GM21576 (cell line): Measurements from ENCODE around the gene ATP8B2.
"Not testable (repeated sequence)": the region's sequence is repeated elsewhere in the genome, so short reads cannot be mapped to it uniquely, and the experiment has no call there.

ENCODE experiments used
- ATAC-seq: cut with Tn5 transposase; IDR thresholded peaks from one replicate; pipeline ENCODE4 v1.9.1; 2021; ENCODE audit warnings: mild to moderate bottlenecking, moderate library complexity; ENCODE audit not compliant: unreplicated experiment

ATP8B2 gene, protein sequence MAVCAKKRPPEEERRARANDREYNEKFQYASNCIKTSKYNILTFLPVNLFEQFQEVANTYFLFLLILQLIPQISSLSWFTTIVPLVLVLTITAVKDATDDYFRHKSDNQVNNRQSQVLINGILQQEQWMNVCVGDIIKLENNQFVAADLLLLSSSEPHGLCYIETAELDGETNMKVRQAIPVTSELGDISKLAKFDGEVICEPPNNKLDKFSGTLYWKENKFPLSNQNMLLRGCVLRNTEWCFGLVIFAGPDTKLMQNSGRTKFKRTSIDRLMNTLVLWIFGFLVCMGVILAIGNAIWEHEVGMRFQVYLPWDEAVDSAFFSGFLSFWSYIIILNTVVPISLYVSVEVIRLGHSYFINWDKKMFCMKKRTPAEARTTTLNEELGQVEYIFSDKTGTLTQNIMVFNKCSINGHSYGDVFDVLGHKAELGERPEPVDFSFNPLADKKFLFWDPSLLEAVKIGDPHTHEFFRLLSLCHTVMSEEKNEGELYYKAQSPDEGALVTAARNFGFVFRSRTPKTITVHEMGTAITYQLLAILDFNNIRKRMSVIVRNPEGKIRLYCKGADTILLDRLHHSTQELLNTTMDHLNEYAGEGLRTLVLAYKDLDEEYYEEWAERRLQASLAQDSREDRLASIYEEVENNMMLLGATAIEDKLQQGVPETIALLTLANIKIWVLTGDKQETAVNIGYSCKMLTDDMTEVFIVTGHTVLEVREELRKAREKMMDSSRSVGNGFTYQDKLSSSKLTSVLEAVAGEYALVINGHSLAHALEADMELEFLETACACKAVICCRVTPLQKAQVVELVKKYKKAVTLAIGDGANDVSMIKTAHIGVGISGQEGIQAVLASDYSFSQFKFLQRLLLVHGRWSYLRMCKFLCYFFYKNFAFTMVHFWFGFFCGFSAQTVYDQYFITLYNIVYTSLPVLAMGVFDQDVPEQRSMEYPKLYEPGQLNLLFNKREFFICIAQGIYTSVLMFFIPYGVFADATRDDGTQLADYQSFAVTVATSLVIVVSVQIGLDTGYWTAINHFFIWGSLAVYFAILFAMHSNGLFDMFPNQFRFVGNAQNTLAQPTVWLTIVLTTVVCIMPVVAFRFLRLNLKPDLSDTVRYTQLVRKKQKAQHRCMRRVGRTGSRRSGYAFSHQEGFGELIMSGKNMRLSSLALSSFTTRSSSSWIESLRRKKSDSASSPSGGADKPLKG

DNA sequence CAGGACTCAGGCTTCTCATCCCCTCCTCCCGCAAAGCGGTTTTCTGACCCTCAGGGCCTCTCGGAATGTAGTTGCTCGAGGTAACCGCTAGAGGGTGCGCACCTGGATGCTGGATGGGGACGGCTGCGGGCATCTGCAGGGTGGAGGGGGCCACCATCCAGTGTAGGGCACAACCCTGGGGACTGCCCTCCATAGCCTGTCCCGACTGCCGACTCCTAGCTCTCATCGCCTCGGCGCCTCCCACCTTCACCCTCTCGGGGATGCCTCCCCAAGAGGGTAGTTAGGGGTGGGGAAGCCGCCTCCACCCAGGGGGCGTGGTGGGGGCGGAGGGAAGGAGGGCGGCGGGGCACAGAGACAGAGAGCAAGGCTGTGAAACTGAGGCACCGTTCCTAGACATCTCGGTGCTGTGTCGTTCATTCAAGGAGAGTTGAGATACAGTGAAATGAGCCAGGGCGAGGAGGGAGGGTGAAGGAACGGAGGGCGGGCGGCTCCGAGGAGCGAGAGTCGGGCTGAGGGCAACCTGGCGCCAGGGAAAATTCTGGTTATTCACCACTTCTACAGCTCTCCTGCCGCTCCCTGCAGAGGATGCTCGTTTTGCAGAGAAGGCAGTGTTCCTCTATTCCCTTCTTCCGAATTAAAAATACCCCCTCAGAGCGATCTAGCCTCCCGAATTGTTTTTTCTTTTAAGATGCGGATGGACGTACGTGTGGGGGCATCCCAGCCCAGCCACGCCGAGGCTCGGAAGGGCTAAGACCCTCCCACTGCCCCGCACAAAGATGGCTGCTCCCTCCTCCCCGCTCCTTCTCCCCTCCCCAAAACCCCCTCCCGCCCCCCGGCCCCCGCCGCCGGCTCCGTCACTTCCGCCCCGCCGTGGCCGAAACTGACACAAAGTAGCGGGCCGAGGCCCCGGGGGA lies at the start of gene ATP8B2:
TSS of gene ATP8B2 (plus strand) at position 857 of the 914 bp plus-strand sequence. CDS start 2,617 bp downstream, outside the sequence.
- no peak for ATAC-seq

- ATAC-seq = no peak
Observed at GRCh38 chr1:154276797-154277196, 48.5 kb upstream of the ATP8B2 start.

GRCh38 chr1:154287591-154287990 lies 37.7 kb upstream of the ATP8B2 start:
- not testable (repeated sequence) for ATAC-seq

- no peak for ATAC-seq
Observed at GRCh38 chr1:154288661-154289060, 36.7 kb upstream of the ATP8B2 start.

DNA sequence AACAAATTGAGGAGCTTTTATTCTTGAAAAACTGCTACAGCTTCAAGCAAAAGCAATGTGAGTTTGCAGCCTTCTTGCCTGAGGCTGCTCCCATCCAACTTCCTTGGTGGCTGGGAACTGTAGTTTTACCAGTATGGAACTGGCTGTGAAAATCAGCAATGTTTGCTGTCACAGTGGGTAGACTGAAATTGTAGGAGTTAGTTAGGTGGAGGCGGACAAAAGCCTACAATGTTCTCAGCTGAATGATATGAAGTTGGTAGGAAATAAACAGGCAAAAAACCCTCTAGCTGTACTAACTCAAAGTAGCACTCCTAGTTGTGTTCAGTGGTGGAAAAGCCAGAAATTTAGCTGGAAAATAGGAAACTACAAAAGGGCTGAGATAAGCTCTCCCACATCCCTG lies 34.4 kb upstream of the ATP8B2 start:
- ATAC-seq = no peak

GRCh38 chr1:154295408-154296235 lies 29.7 kb upstream of the ATP8B2 start:
- no peak for ATAC-seq

DNA sequence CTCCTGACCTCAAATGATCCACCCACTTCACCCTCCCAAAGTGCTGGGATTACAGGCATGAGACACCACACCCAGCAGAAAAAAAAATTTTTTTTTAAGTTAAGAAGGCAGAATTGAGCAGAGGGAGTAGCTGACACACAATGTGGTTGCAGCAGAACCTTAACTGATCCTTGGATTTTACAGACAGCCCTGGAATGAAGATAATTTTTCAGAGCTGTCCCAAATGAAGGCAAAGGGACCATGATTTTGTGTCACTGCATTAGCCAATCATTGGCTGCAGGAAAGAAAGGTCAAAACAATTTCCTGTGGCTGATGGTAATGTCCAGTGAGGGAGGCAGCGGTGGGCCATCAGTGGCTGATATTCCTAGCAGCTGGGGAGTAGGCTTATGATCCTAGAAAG lies 23.7 kb upstream of the ATP8B2 start:
- no peak for ATAC-seq

- ATAC-seq = no peak
Observed at GRCh38 chr1:154304664-154305337, 20.5 kb upstream of the ATP8B2 start.

- no peak for ATAC-seq
Observed at GRCh38 chr1:154306151-154306550, 19.2 kb upstream of the ATP8B2 start.

GRCh38 chr1:154307670-154308270 lies 17.6 kb upstream of the ATP8B2 start:
- not testable (repeated sequence) for ATAC-seq

- ATAC-seq = not testable (repeated sequence)
Observed at GRCh38 chr1:154309136-154309535, 16.2 kb upstream of the ATP8B2 start.

DNA sequence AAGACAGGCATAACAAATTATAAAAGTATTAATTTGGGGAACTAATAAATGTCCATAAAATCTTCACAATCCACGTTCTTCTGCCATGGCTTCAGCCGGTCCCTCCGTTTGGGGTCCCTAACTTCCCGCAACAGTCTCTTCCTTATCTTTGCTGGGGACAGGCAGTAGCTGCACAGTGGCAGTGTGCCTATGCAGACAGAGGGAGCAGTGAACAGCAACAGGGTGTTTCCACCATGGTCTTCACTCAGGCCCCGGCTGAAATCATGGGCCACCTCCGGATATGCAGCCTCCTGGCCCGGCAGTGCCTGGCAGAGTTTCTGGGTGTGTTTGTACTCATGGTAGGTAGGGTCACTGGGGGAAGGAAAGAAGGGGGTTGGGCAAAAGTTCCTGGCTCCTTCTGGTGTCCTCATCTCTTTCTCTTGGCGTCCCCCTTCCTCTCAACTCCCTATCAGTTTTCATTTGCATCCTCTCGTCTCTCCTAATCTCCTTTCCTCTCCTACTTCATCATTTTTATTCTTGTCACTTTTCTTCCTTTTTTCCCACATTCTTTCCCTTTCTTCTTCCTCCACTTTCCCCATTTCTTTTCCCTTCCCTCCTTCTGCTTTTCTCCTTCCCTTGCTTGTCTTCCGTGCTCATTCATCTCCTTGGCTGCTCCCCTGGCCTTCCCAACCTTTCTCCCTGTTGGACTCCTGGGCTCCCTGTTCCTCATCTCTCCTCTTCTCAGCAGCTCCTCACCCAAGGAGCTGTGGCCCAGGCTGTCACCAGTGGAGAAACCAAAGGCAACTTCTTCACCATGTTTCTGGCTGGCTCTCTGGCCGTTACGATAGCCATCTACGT lies 12.9 kb upstream of the ATP8B2 start:
- not testable (repeated sequence) for ATAC-seq

GRCh38 chr1:154313066-154313356 lies 12.3 kb upstream of the ATP8B2 start:
- ATAC-seq = no peak

DNA sequence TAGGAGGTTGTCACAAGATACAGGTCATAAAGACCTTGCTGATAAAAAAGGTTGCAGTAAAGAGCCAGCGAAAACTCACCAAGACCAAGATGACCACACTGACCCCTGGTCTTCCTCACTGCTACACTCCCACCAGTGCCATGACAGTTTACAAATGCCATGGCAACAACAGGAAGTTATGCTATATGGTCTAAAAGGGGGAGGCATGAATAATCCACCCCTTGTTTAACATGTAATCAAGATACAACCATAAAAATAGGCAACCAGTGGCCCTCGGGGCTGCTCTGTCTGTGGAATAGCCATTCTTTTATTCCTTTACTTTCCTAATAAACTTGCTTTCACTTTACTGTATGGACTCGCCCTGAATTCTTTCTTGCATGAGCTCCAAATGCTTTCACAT lies 11.1 kb upstream of the ATP8B2 start:
- not testable (repeated sequence) for ATAC-seq

DNA sequence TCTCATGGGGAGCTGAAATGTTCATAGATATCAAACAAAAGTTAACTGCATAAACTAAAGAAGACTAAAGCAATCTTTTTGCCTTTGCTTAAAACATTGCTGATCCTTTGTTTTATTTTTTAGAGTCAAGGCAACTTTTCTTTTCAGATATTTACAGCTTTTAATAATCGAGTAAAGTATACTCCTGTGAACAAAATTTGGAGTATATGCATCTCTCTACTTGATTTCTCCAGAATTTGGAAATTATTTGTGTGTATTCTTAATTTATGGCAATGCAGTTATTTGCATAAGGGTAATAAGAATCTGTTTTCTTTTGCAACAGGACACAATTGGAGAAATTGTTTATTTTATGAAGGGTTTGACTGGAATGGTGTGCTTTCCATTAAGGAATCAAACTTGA lies 8.6 kb upstream of the ATP8B2 start:
- no peak for ATAC-seq

GRCh38 chr1:154318386-154318785 lies 6.9 kb upstream of the ATP8B2 start:
- no peak for ATAC-seq

DNA sequence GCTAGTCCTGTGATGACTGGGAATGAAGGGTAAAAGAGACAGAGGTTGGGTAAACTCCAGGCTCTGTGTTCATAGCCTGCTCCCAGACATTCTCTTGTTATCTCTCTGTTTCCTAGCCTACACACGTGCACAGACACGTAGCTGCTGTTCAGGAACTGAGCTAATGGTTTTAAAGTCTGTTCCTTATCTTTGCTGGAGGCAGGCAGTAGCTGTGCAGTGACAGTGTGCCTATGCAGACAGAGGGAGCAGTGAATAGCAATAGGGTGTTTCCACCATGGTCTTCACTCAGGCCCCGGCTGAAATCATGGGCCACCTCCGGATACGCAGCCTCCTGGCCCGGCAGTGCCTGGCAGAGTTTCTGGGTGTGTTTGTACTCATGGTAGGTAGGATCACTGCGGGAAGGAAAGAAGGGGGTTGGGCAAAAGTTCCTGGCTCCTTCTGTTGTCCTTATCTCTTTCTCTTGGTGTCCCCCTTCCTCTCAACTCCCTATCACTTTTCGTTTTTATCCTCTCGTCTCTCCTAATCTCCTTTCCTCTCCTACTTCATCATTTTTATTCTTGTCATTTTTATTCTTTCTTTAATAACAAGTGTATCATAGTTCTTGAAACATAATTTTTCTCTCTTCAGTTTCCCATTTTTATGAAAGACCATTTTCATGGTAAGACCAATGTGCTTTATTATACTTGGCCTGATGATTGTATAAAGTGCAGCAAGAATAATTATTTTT lies 4.3 kb upstream of the ATP8B2 start, which contains the start of gene AQP10:
TSS of gene AQP10 (plus strand) at position 212 of the 727 bp plus-strand sequence. CDS start at position 275, 63 bp downstream.
- no peak for ATAC-seq
